SK-N-SH treated with all-trans-retinoic acid at 6 μM for 48 hours (cell line): ENCODE results near the gene NQO2.
A peak's percentile ranks its signal among the peaks of the same experiment; 100 is the strongest.

Source experiments
- ATAC-seq: fragments of 200-7000 bp; cut with Tn5 transposase; 3 replicates; pipeline ENCODE4 v1.9.1; 2020; ENCODE audit warnings: mild to moderate bottlenecking, moderate library complexity
- ARNTL ChIP-seq: fragments of 450-650 bp; formaldehyde crosslinking; IDR thresholded peaks from 2 replicates; pipeline ENCODE4 v1.5.0; 2020; ENCODE audit warnings: low read depth, mild to moderate bottlenecking, moderate library complexity, borderline replicate concordance
- BACH2 ChIP-seq: fragments of 250-450 bp; sonication (Bioruptor Pico); IDR thresholded peaks from 2 replicates; pipeline ENCODE4 v1.9.0; 2021; ENCODE audit warnings: mild to moderate bottlenecking, borderline replicate concordance
- CSDC2 ChIP-seq: fragments of 250-450 bp; sonication (Bioruptor Pico); IDR thresholded peaks from 2 replicates; pipeline ENCODE4 v1.5.0; 2020; ENCODE audit warnings: mild to moderate bottlenecking, moderate library complexity
- ESRRG ChIP-seq: fragments of 250-450 bp; sonication (Bioruptor Pico); IDR thresholded peaks from 2 replicates; pipeline ENCODE4 v1.6.1; 2021; ENCODE audit warnings: mild to moderate bottlenecking
- GLIS3 ChIP-seq: fragments of 250-450 bp; sonication (Bioruptor Pico); IDR thresholded peaks from 2 replicates; pipeline ENCODE4 v1.5.0; 2020; ENCODE audit warnings: mild to moderate bottlenecking, moderate library complexity
- ISL1 ChIP-seq: fragments of 250-450 bp; sonication (Bioruptor Pico); IDR thresholded peaks from 2 replicates; pipeline ENCODE4 v2.1.2; 2022; ENCODE audit warnings: mild to moderate bottlenecking, moderate library complexity
- OSR1 ChIP-seq: fragments of 250-450 bp; sonication (Bioruptor Pico); IDR thresholded peaks from 2 replicates; pipeline ENCODE4 v1.8.0; 2022; ENCODE audit warnings: moderate library complexity, mild to moderate bottlenecking, inconsistent platforms
- PATZ1 ChIP-seq: fragments of 250-450 bp; sonication (Bioruptor Pico); IDR thresholded peaks from 2 replicates; pipeline ENCODE4 v1.8.0; 2020; ENCODE audit warnings: mild to moderate bottlenecking, moderate library complexity, borderline replicate concordance
- PPARA ChIP-seq: fragments of 250-450 bp; sonication (Bioruptor Pico); IDR thresholded peaks from 2 replicates; pipeline ENCODE4 v1.5.0; 2020; ENCODE audit warnings: mild to moderate bottlenecking, borderline replicate concordance
- RARB ChIP-seq: fragments of 250-450 bp; sonication (Bioruptor Pico); IDR thresholded peaks from 2 replicates; pipeline ENCODE4 v1.8.0; 2021; ENCODE audit warnings: mild to moderate bottlenecking, moderate library complexity
- SNAI2 ChIP-seq: fragments of 250-450 bp; sonication (Bioruptor Pico); IDR thresholded peaks from 2 replicates; pipeline ENCODE4 v1.5.0; 2020; ENCODE audit warnings: mild to moderate bottlenecking, moderate library complexity
- TCF4 ChIP-seq: fragments of 250-450 bp; sonication (Bioruptor Pico); IDR thresholded peaks from 2 replicates; pipeline ENCODE4 v1.8.0; 2021; ENCODE audit warnings: mild to moderate bottlenecking, moderate library complexity, borderline replicate concordance
- TOX ChIP-seq: fragments of 250-450 bp; sonication (Bioruptor Pico); IDR thresholded peaks from 2 replicates; pipeline ENCODE4 v1.8.0; 2021; ENCODE audit warnings: mild to moderate bottlenecking, moderate library complexity, borderline replicate concordance
- ZC3H10 ChIP-seq: fragments of 250-450 bp; sonication (Bioruptor Pico); IDR thresholded peaks from 2 replicates; pipeline ENCODE4 v1.5.1; 2021; ENCODE audit warnings: mild to moderate bottlenecking, moderate library complexity
- ZFP3 ChIP-seq: fragments of 250-450 bp; sonication (Bioruptor Pico); IDR thresholded peaks from 2 replicates; pipeline ENCODE4 v1.5.0; 2020; ENCODE audit warnings: mild to moderate bottlenecking, moderate library complexity
- ZFP30 ChIP-seq: fragments of 450-650 bp; formaldehyde crosslinking; IDR thresholded peaks from 2 replicates; pipeline ENCODE4 v1.5.0; 2022; ENCODE audit warnings: mild to moderate bottlenecking, moderate library complexity
- ZNF565 ChIP-seq: fragments of 450-650 bp; formaldehyde crosslinking; conservative IDR thresholded peaks from 2 replicates; pipeline ENCODE4 v1.5.0; 2020; ENCODE audit warnings: low read depth, mild to moderate bottlenecking, moderate library complexity
- ZNF70 ChIP-seq: fragments of 450-650 bp; formaldehyde crosslinking; IDR thresholded peaks from 2 replicates; pipeline ENCODE4 v1.5.0; 2020; ENCODE audit warnings: mild to moderate bottlenecking, moderate library complexity
- ZNF8 ChIP-seq: fragments of 450-650 bp; formaldehyde crosslinking; IDR thresholded peaks from 2 replicates; pipeline ENCODE4 v1.5.0; 2020; ENCODE audit warnings: mild to moderate bottlenecking, moderate library complexity
- TF ChIP-seq, protein P1 (sequence below): fragments of 250-450 bp; sonication (Bioruptor Pico); IDR thresholded peaks from 2 replicates; pipeline ENCODE4 v1.5.1; 2020; ENCODE audit warnings: low read depth, mild to moderate bottlenecking, moderate library complexity
- TF ChIP-seq, protein P2 (sequence below): fragments of 250-450 bp; sonication (Bioruptor Pico); IDR thresholded peaks from 2 replicates; pipeline ENCODE4 v1.8.0; 2021; ENCODE audit warnings: low read depth, mild to moderate bottlenecking, moderate library complexity, borderline replicate concordance
- TF ChIP-seq, protein P3 (sequence below): fragments of 250-450 bp; sonication (Bioruptor Pico); IDR thresholded peaks from 2 replicates; pipeline ENCODE4 v1.5.1; 2021; ENCODE audit warnings: mild to moderate bottlenecking, moderate library complexity

NQO2 gene

GRCh38 chr6:2958776-2959175 is 40.9 kb upstream of the NQO2 start:
- TF ChIP-seq ZNF565 (CRISPR knock-in tag) (no peak), CSDC2 (no peak), ARNTL (no peak), GLIS3 (CRISPR knock-in tag) (no peak), ZFP30 (CRISPR knock-in tag) (no peak), RARB (CRISPR knock-in tag) (no peak), ZFP3 (CRISPR knock-in tag) (no peak), PPARA (no peak), TCF4 (CRISPR knock-in tag) (no peak), ZNF8 (CRISPR knock-in tag) (no peak), BACH2 (no peak), ZNF70 (CRISPR knock-in tag) (no peak), ESRRG (CRISPR knock-in tag) (no peak), SNAI2 (CRISPR knock-in tag) (no peak)
- TF ChIP-seq, protein P1, sequence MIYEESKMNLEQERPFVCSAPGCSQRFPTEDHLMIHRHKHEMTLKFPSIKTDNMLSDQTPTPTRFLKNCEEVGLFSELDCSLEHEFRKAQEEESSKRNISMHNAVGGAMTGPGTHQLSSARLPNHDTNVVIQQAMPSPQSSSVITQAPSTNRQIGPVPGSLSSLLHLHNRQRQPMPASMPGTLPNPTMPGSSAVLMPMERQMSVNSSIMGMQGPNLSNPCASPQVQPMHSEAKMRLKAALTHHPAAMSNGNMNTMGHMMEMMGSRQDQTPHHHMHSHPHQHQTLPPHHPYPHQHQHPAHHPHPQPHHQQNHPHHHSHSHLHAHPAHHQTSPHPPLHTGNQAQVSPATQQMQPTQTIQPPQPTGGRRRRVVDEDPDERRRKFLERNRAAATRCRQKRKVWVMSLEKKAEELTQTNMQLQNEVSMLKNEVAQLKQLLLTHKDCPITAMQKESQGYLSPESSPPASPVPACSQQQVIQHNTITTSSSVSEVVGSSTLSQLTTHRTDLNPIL (CRISPR knock-in tag): no peak
- TF ChIP-seq, protein P2, sequence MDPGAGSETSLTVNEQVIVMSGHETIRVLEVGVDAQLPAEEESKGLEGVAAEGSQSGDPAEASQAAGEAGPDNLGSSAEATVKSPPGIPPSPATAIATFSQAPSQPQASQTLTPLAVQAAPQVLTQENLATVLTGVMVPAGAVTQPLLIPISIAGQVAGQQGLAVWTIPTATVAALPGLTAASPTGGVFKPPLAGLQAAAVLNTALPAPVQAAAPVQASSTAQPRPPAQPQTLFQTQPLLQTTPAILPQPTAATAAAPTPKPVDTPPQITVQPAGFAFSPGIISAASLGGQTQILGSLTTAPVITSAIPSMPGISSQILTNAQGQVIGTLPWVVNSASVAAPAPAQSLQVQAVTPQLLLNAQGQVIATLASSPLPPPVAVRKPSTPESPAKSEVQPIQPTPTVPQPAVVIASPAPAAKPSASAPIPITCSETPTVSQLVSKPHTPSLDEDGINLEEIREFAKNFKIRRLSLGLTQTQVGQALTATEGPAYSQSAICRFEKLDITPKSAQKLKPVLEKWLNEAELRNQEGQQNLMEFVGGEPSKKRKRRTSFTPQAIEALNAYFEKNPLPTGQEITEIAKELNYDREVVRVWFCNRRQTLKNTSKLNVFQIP (CRISPR knock-in tag): no peak
- TF ChIP-seq, protein P3, sequence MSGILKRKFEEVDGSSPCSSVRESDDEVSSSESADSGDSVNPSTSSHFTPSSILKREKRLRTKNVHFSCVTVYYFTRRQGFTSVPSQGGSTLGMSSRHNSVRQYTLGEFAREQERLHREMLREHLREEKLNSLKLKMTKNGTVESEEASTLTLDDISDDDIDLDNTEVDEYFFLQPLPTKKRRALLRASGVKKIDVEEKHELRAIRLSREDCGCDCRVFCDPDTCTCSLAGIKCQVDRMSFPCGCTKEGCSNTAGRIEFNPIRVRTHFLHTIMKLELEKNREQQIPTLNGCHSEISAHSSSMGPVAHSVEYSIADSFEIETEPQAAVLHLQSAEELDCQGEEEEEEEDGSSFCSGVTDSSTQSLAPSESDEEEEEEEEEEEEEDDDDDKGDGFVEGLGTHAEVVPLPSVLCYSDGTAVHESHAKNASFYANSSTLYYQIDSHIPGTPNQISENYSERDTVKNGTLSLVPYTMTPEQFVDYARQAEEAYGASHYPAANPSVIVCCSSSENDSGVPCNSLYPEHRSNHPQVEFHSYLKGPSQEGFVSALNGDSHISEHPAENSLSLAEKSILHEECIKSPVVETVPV: no peak
- no peak for ATAC-seq

- peak; percentile 84 for ATAC-seq
- TF ChIP-seq TCF4 (CRISPR knock-in tag) (no peak), TOX (CRISPR knock-in tag) (no peak), ZNF565 (CRISPR knock-in tag) (no peak), ZFP30 (CRISPR knock-in tag) (no peak), OSR1 (no peak), CSDC2 (no peak), PATZ1 (CRISPR knock-in tag) (no peak), ISL1 (CRISPR knock-in tag) (no peak), GLIS3 (CRISPR knock-in tag) (no peak), RARB (CRISPR knock-in tag) (no peak), SNAI2 (CRISPR knock-in tag) (no peak), ZNF70 (CRISPR knock-in tag) (no peak), ARNTL (no peak), ZNF8 (CRISPR knock-in tag) (no peak), PPARA (no peak), ZFP3 (CRISPR knock-in tag) (no peak), ZC3H10 (CRISPR knock-in tag) (no peak)
- TF ChIP-seq, protein P1 (CRISPR knock-in tag): no peak
- TF ChIP-seq, protein P2 (CRISPR knock-in tag): no peak
- TF ChIP-seq, all 23 proteins: peak for 0
Observed at GRCh38 chr6:2959909-2960719, 39.6 kb upstream of the NQO2 start.
